ENCODE data around the gene NUFIP1.
"Not testable (repeated sequence)": the region's sequence is repeated elsewhere in the genome, so short reads cannot be mapped to it uniquely, and the experiment has no call there.

NUFIP1 gene

GRCh38 chr13:44943411-44943810, 45.9 kb downstream of the NUFIP1 start:
- not testable (repeated sequence) for H3K27me3 Mint-ChIP-seq; H3K4me3 Mint-ChIP-seq; H3K27ac Mint-ChIP-seq; H3K9me3 Mint-ChIP-seq; DNase-seq; H3K4me1 Mint-ChIP-seq (ENCODE audit: low read depth)
- H3K36me3 Mint-ChIP-seq (ENCODE audit: low read depth) = peaks cover 64% of the 10 kb centered on the region

GRCh38 chr13:44938854-44939253, 50.4 kb downstream of the NUFIP1 start:
- no peak for DNase-seq
- Mint-ChIP-seq H3K27me3 (no peaks in the 10 kb centered on the region), H3K36me3 (ENCODE audit: low read depth) (peaks cover 41% of the 10 kb centered on the region), H3K27ac (no peak overlapping the region), H3K4me1 (ENCODE audit: low read depth) (peaks cover 10% of the 10 kb centered on the region), H3K4me3 (no peak overlapping the region), H3K9me3 (no peaks in the 10 kb centered on the region)

- no peaks in the 10 kb centered on the region for H3K9me3 Mint-ChIP-seq
Observed at GRCh38 chr13:44936246-44936645, 53.0 kb downstream of the NUFIP1 start.

GRCh38 chr13:44934724-44935123, 54.5 kb downstream of the NUFIP1 start:
- H3K4me3 Mint-ChIP-seq = no peak overlapping the region

More at GRCh38 chr13:44936246-44936645, 53.0 kb downstream of the NUFIP1 start:
- H3K4me3 Mint-ChIP-seq = no peak overlapping the region
- H3K4me1 Mint-ChIP-seq (ENCODE audit: low read depth) = peaks cover 11% of the 10 kb centered on the region
- no peak for DNase-seq
- H3K36me3 Mint-ChIP-seq (ENCODE audit: low read depth) = peaks cover 17% of the 10 kb centered on the region
- H3K27ac Mint-ChIP-seq = no peak overlapping the region
- no peaks in the 10 kb centered on the region for H3K27me3 Mint-ChIP-seq

GRCh38 chr13:44932850-44933251, 56.4 kb downstream of the NUFIP1 start:
- H3K36me3 Mint-ChIP-seq (ENCODE audit: low read depth) = no peaks in the 10 kb centered on the region
- no peak for DNase-seq
- peaks cover 11% of the 10 kb centered on the region for H3K4me1 Mint-ChIP-seq (ENCODE audit: low read depth)
- H3K27ac Mint-ChIP-seq = no peak overlapping the region
- H3K9me3 Mint-ChIP-seq = no peaks in the 10 kb centered on the region
- H3K27me3 Mint-ChIP-seq = no peaks in the 10 kb centered on the region
- H3K4me3 Mint-ChIP-seq = no peak overlapping the region

More at GRCh38 chr13:44934724-44935123, 54.5 kb downstream of the NUFIP1 start:
- peak overlapping the region; percentile 2 for H3K27ac Mint-ChIP-seq
- H3K9me3 Mint-ChIP-seq = no peaks in the 10 kb centered on the region
- H3K27me3 Mint-ChIP-seq = no peaks in the 10 kb centered on the region
- H3K4me1 Mint-ChIP-seq (ENCODE audit: low read depth) = peaks cover 11% of the 10 kb centered on the region
- H3K36me3 Mint-ChIP-seq (ENCODE audit: low read depth) = peaks cover 4% of the 10 kb centered on the region
- DNase-seq = no peak

GRCh38 chr13:44932171-44932849, 57.0 kb downstream of the NUFIP1 start:
- Mint-ChIP-seq H3K27ac (no peak overlapping the region), H3K4me1 (ENCODE audit: low read depth) (peaks cover 11% of the 10 kb centered on the region), H3K4me3 (no peak overlapping the region), H3K27me3 (peaks cover 1% of the 10 kb centered on the region), H3K9me3 (no peaks in the 10 kb centered on the region), H3K36me3 (ENCODE audit: low read depth) (no peaks in the 10 kb centered on the region)
- no peak for DNase-seq

- no peak for DNase-seq
- H3K36me3 Mint-ChIP-seq (ENCODE audit: low read depth) = no peaks in the 10 kb centered on the region
- peaks cover 11% of the 10 kb centered on the region for H3K4me1 Mint-ChIP-seq (ENCODE audit: low read depth)
- peaks cover 6% of the 10 kb centered on the region for H3K27me3 Mint-ChIP-seq
- H3K4me3 Mint-ChIP-seq = no peak overlapping the region
- H3K9me3 Mint-ChIP-seq = no peaks in the 10 kb centered on the region
- H3K27ac Mint-ChIP-seq = no peak overlapping the region
Observed at GRCh38 chr13:44930963-44931623, 58.2 kb downstream of the NUFIP1 start.

- DNase-seq = no peak
- no peak overlapping the region for H3K4me3 Mint-ChIP-seq
Observed at GRCh38 chr13:44930280-44930679, 59.0 kb downstream of the NUFIP1 start.

GRCh38 chr13:44929692-44930091, 59.6 kb downstream of the NUFIP1 start:
- no peak overlapping the region for H3K4me3 Mint-ChIP-seq
- peaks cover 9% of the 10 kb centered on the region for H3K27me3 Mint-ChIP-seq
- no peak overlapping the region for H3K27ac Mint-ChIP-seq
- H3K36me3 Mint-ChIP-seq (ENCODE audit: low read depth) = no peaks in the 10 kb centered on the region
- no peaks in the 10 kb centered on the region for H3K9me3 Mint-ChIP-seq
- H3K4me1 Mint-ChIP-seq (ENCODE audit: low read depth) = peaks cover 4% of the 10 kb centered on the region
- DNase-seq = no peak

More at GRCh38 chr13:44930280-44930679, 59.0 kb downstream of the NUFIP1 start:
- Mint-ChIP-seq H3K9me3 (no peaks in the 10 kb centered on the region), H3K36me3 (ENCODE audit: low read depth) (no peaks in the 10 kb centered on the region), H3K27me3 (peaks cover 7% of the 10 kb centered on the region), H3K4me1 (ENCODE audit: low read depth) (peaks cover 10% of the 10 kb centered on the region), H3K27ac (no peak overlapping the region)

- Mint-ChIP-seq H3K27ac (no peak overlapping the region), H3K27me3 (peaks cover 13% of the 10 kb centered on the region), H3K36me3 (ENCODE audit: low read depth) (no peaks in the 10 kb centered on the region), H3K4me3 (no peak overlapping the region), H3K4me1 (ENCODE audit: low read depth) (no peaks in the 10 kb centered on the region), H3K9me3 (no peaks in the 10 kb centered on the region)
- DNase-seq = no peak
Observed at GRCh38 chr13:44927968-44928367, 61.3 kb downstream of the NUFIP1 start.

GRCh38 chr13:44921931-44922758, 67.1 kb downstream of the NUFIP1 start:
- Mint-ChIP-seq H3K27ac (no peak overlapping the region), H3K9me3 (no peaks in the 10 kb centered on the region), H3K36me3 (ENCODE audit: low read depth) (no peaks in the 10 kb centered on the region), H3K27me3 (peaks cover 10% of the 10 kb centered on the region), H3K4me1 (ENCODE audit: low read depth) (no peaks in the 10 kb centered on the region), H3K4me3 (no peak overlapping the region)
- no peak for DNase-seq

- Mint-ChIP-seq H3K4me3 (no peak overlapping the region), H3K9me3 (no peaks in the 10 kb centered on the region), H3K4me1 (ENCODE audit: low read depth) (no peaks in the 10 kb centered on the region), H3K27me3 (peaks cover 9% of the 10 kb centered on the region), H3K27ac (no peak overlapping the region), H3K36me3 (ENCODE audit: low read depth) (no peaks in the 10 kb centered on the region)
- DNase-seq = no peak
Observed at GRCh38 chr13:44921246-44921877, 67.9 kb downstream of the NUFIP1 start.

GRCh38 chr13:44920013-44920412, 69.3 kb downstream of the NUFIP1 start:
- no peaks in the 10 kb centered on the region for H3K9me3 Mint-ChIP-seq
- peaks cover 6% of the 10 kb centered on the region for H3K27me3 Mint-ChIP-seq
- no peaks in the 10 kb centered on the region for H3K36me3 Mint-ChIP-seq (ENCODE audit: low read depth)
- H3K4me3 Mint-ChIP-seq = no peak overlapping the region
- no peak overlapping the region for H3K27ac Mint-ChIP-seq
- no peak for DNase-seq
- peaks cover 8% of the 10 kb centered on the region for H3K4me1 Mint-ChIP-seq (ENCODE audit: low read depth)

- Mint-ChIP-seq H3K4me1 (ENCODE audit: low read depth) (peaks cover 10% of the 10 kb centered on the region), H3K9me3 (no peaks in the 10 kb centered on the region), H3K27ac (peak overlapping the region; percentile 50), H3K36me3 (ENCODE audit: low read depth) (no peaks in the 10 kb centered on the region), H3K27me3 (no peaks in the 10 kb centered on the region), H3K4me3 (no peak overlapping the region)
- no peak for DNase-seq
Observed at GRCh38 chr13:44919104-44919804, 70.0 kb downstream of the NUFIP1 start.

Measured in activated T-cell treated with anti-CD3 and anti-CD28 coated beads, Interleukin-2, amount 50 U/mL, for 24 hours (primary cell).